Retinal pigment epithelial cell (primary cell): Measurements from ENCODE around the gene MKRN2.
"Not testable (repeated sequence)": the region's sequence is repeated elsewhere in the genome, so short reads cannot be mapped to it uniquely, and the experiment has no call there.

ENCODE experiments used
- DNase-seq: peaks from one replicate; pipeline ENCODE4 v3.0.0-alpha.2; 2010; ENCODE audit warnings: low read depth
- H3K4me3 ChIP-seq: 2 replicates; pipeline ENCODE4 v1.5.1; 2011; ENCODE audit warnings: mild to moderate bottlenecking, low read length, control low read depth, moderate library complexity
- CTCF ChIP-seq: conservative IDR thresholded peaks from 2 replicates; pipeline ENCODE4 v1.5.1; 2011; ENCODE audit warnings: low read depth, low read length, control low read depth, inconsistent platforms

The MKRN2 gene

GRCh38 chr3:12536423-12536822 lies 20.5 kb upstream of the MKRN2 start:
- no peak overlapping the region for H3K4me3 ChIP-seq
- DNase-seq, result no peak
- TF ChIP-seq CTCF, result peak; percentile 45

GRCh38 chr3:12541625-12542024 lies 15.3 kb upstream of the MKRN2 start:
- no peak for DNase-seq
- peak; percentile 39 for TF ChIP-seq CTCF
- no peak overlapping the region for H3K4me3 ChIP-seq

GRCh38 chr3:12543497-12543896 lies 13.4 kb upstream of the MKRN2 start:
- not testable (repeated sequence) for H3K4me3 ChIP-seq, DNase-seq

- H3K4me3 ChIP-seq, result no peak overlapping the region
- TF ChIP-seq CTCF, result no peak
- no peak for DNase-seq
These were observed 12.0 kb upstream of the MKRN2 start for GRCh38 chr3:12544652-12545472.

GRCh38 chr3:12545473-12545791 lies 11.5 kb upstream of the MKRN2 start, which contains the start of gene MKRN2OS:
TSS of gene MKRN2OS (minus strand) at chr3:12545499. CDS start at chr3:12545464, 35 bp downstream.
- no peak for TF ChIP-seq CTCF
- H3K4me3 ChIP-seq, result no peak within 1 kb of the TSS
- DNase-seq, result no peak

- DNase-seq, result no peak
- no peak for TF ChIP-seq CTCF
- no peak overlapping the region for H3K4me3 ChIP-seq
These were observed 6.7 kb upstream of the MKRN2 start for GRCh38 chr3:12549971-12550760.

- peak overlapping the region; percentile 61 for H3K4me3 ChIP-seq
- TF ChIP-seq CTCF, result no peak
- no peak for DNase-seq
These were observed 2.9 kb upstream of the MKRN2 start for GRCh38 chr3:12553921-12554391.
